Measurements from ENCODE around the gene CALHM3.

Gene CALHM3

GRCh38 chr10:103448746-103449145 is 30.3 kb downstream of the CALHM3 start:
- DNase-seq, result no peak

GRCh38 chr10:103447187-103447586 is 31.9 kb downstream of the CALHM3 start:
- DNase-seq, result no peak

- no peak for DNase-seq
Observed at GRCh38 chr10:103445767-103446567, 33.1 kb downstream of the CALHM3 start.

- DNase-seq, result no peak
Observed at GRCh38 chr10:103445366-103445765, 33.7 kb downstream of the CALHM3 start.

- no peak for DNase-seq
Observed at GRCh38 chr10:103444478-103444877, 34.6 kb downstream of the CALHM3 start.

- no peak for DNase-seq
Observed at GRCh38 chr10:103443475-103444185, 35.4 kb downstream of the CALHM3 start.

GRCh38 chr10:103442031-103442461 is 37.0 kb downstream of the CALHM3 start:
- DNase-seq, result no peak

GRCh38 chr10:103441611-103442010 is 37.4 kb downstream of the CALHM3 start:
- DNase-seq, result no peak

- no peak for DNase-seq
Observed at GRCh38 chr10:103441206-103441605, 37.8 kb downstream of the CALHM3 start.

GRCh38 chr10:103440416-103440815 is 38.6 kb downstream of the CALHM3 start:
- no peak for DNase-seq

- DNase-seq, result no peak
Observed at GRCh38 chr10:103439776-103440175, 39.3 kb downstream of the CALHM3 start.

GRCh38 chr10:103433858-103434257 is 45.2 kb downstream of the CALHM3 start:
- DNase-seq, result no peak

GRCh38 chr10:103431902-103432301 is 47.1 kb downstream of the CALHM3 start:
- DNase-seq, result no peak

- DNase-seq, result peak; percentile 46
Observed at GRCh38 chr10:103429647-103430046, 49.4 kb downstream of the CALHM3 start.

GRCh38 chr10:103428989-103429643 is 49.9 kb downstream of the CALHM3 start:
- DNase-seq, result no peak

GRCh38 chr10:103427866-103428265 is 51.2 kb downstream of the CALHM3 start:
- DNase-seq, result no peak

- no peak for DNase-seq
Observed at GRCh38 chr10:103423748-103424147, 55.3 kb downstream of the CALHM3 start.
